ENCODE measurements around the gene SACS.

SACS gene

DNA sequence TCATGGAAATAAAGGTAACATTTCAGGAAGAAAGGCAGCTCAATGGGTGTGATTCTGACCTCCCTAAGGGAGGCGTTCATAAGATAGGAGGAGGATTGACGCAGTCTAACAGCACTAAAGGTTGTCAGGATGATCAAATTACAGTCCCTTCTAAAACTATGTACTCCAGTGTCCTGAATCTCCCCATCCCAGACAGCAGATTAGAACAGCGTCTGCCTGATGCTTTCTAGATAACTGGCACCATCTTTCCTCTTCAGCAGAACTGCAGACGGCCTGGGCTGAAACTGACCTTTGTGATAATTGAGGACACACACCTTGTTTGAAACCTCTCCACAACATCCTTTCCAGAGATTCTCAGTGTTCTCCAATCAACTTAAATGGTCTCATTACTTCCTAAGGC, 25.5 kb upstream of the SACS start:
- Histone ChIP-seq H3K36me3 (ENCODE audit: insufficient read depth, low read length) (no peaks in the 10 kb centered on the region), H3K27ac (ENCODE audit: low read length) (no peak overlapping the region), H4K20me1 (ENCODE audit: insufficient read depth, low read length) (no peaks in the 10 kb centered on the region), H3K4me2 (ENCODE audit: insufficient read depth, low read length) (no peak overlapping the region), H3K79me2 (ENCODE audit: insufficient read depth, low read length) (no peaks in the 10 kb centered on the region), H3K9ac (ENCODE audit: low read depth, low read length) (no peak overlapping the region), H3K4me3 (ENCODE audit: low read depth in 1 of 2, low read length in 2 of 2) (no peak overlapping the region), H3K9me3 (ENCODE audit: insufficient read depth, low read length, severe bottlenecking) (no peaks in the 10 kb centered on the region), H2AFZ (ENCODE audit: low read depth, low read length) (no peak overlapping the region), H3K4me1 (ENCODE audit: insufficient read depth, low read length) (no peaks in the 10 kb centered on the region), H3K27me3 (ENCODE audit: insufficient read depth, low read length, poor library complexity) (no peaks in the 10 kb centered on the region)
- no peak for TF ChIP-seq EZH2 (IDR thresholded peaks at IDR 0.05; ENCODE audit: borderline replicate concordance, low read depth, low read length, severe bottlenecking)
- no peak for TF ChIP-seq CTCF (IDR thresholded peaks at IDR 0.05; ENCODE audit: borderline replicate concordance, extremely low read depth, low read length, poor library complexity, severe bottlenecking)
- DNase-seq = no peak
- ATAC-seq (ENCODE audit: insufficient read depth, low read depth) = no peak

- Histone ChIP-seq H3K9ac (ENCODE audit: low read depth, low read length) (no peak overlapping the region), H4K20me1 (ENCODE audit: insufficient read depth, low read length) (no peaks in the 10 kb centered on the region), H3K36me3 (ENCODE audit: insufficient read depth, low read length) (no peaks in the 10 kb centered on the region), H3K4me1 (ENCODE audit: insufficient read depth, low read length) (no peaks in the 10 kb centered on the region), H3K79me2 (ENCODE audit: insufficient read depth, low read length) (no peaks in the 10 kb centered on the region), H3K4me2 (ENCODE audit: insufficient read depth, low read length) (no peak overlapping the region), H3K4me3 (ENCODE audit: low read depth in 1 of 2, low read length in 2 of 2) (no peak overlapping the region), H2AFZ (ENCODE audit: low read depth, low read length) (no peak overlapping the region), H3K27me3 (ENCODE audit: insufficient read depth, low read length, poor library complexity) (no peaks in the 10 kb centered on the region), H3K27ac (ENCODE audit: low read length) (no peak overlapping the region), H3K9me3 (ENCODE audit: insufficient read depth, low read length, severe bottlenecking) (no peaks in the 10 kb centered on the region)
- ATAC-seq (ENCODE audit: insufficient read depth, low read depth) = no peak
- TF ChIP-seq EZH2 (IDR thresholded peaks at IDR 0.05; ENCODE audit: borderline replicate concordance, low read depth, low read length, severe bottlenecking) = no peak
- TF ChIP-seq CTCF (IDR thresholded peaks at IDR 0.05; ENCODE audit: borderline replicate concordance, extremely low read depth, low read length, poor library complexity, severe bottlenecking) = no peak
- DNase-seq = no peak
These were observed 23.1 kb upstream of the SACS start for GRCh38 chr13:23456437-23457210.

DNA sequence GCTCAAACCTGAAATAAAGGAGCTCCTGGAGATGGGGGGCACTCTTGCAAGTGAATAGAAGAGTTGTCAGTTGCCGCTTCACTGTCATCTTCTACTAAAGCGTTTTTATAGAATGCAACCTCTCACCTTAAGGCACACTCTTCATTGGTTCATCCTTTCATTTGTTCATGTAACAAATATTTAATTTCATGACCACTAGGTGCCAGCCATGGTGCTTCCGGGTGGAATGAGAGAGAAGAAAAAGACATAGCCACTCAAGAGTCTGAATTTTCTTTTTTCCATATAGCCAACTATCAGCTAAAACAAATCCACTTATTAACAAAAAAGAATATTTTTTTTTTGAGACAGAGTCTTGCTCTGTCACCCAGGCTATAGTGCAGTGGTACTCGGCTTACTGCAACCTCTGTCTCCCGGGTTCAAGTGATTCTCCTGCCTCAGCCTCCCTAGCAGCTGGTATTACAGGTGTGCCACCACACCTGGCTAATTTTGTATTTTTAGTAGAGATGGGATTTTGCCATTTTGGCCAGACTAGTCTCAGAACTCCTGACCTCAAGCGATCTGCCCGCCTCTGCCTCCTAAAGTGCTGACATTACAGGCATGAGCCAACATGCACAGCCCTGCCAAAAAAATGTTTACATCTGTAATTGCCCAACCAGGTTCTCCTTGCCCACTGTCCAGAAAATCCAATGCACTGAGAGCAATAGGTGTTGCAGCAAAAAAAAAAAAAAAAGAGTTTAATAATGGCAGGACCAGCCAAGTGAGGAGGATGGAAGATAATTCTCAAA, 22.1 kb upstream of the SACS start:
- Histone ChIP-seq H3K4me3 (ENCODE audit: low read depth in 1 of 2, low read length in 2 of 2) (no peak overlapping the region), H4K20me1 (ENCODE audit: insufficient read depth, low read length) (no peaks in the 10 kb centered on the region), H3K27me3 (ENCODE audit: insufficient read depth, low read length, poor library complexity) (no peaks in the 10 kb centered on the region), H3K9me3 (ENCODE audit: insufficient read depth, low read length, severe bottlenecking) (no peaks in the 10 kb centered on the region), H3K4me1 (ENCODE audit: insufficient read depth, low read length) (no peaks in the 10 kb centered on the region), H3K9ac (ENCODE audit: low read depth, low read length) (no peak overlapping the region), H3K79me2 (ENCODE audit: insufficient read depth, low read length) (no peaks in the 10 kb centered on the region), H3K36me3 (ENCODE audit: insufficient read depth, low read length) (no peaks in the 10 kb centered on the region), H3K4me2 (ENCODE audit: insufficient read depth, low read length) (no peak overlapping the region), H3K27ac (ENCODE audit: low read length) (no peak overlapping the region), H2AFZ (ENCODE audit: low read depth, low read length) (no peak overlapping the region)
- TF ChIP-seq CTCF (IDR thresholded peaks at IDR 0.05; ENCODE audit: borderline replicate concordance, extremely low read depth, low read length, poor library complexity, severe bottlenecking) = no peak
- TF ChIP-seq EZH2 (IDR thresholded peaks at IDR 0.05; ENCODE audit: borderline replicate concordance, low read depth, low read length, severe bottlenecking) = no peak
- ATAC-seq (ENCODE audit: insufficient read depth, low read depth) = no peak
- DNase-seq = no peak
